ENCODE measurements around the gene BFSP1. TPM values are rescaled to one million over a fixed set of nuclear protein-coding genes. Genes with fewer than 3 reads are reported as not detected.

BFSP1 gene
- total and polyA plus RNA-seq, 2 experiments from 2014 or later, result 2.7 to 4.9 TPM

DNA sequence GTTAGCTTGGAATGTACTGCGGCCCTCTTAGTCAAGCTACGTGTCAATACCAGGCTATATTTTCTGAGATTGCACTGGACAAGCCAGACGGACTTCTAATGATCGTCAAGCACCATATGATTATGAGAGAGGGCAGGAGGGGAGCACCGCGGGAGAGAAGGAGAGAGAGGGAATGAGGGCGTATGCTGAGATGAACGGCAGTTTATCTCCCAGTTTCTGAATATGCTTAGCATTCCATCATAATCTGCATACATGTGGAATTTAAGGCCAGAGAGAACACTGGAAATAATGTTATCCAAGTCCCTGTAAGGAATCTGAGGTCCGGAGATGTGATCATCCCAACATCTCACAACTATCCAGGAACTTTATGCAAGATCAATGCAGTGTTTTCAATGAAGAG lies 60.2 kb downstream of the BFSP1 start:
- Histone ChIP-seq H3K4me1 (ENCODE audit: insufficient read depth) (no peaks in the 10 kb centered on the region), H4K20me1 (replicated peaks; ENCODE audit: insufficient read depth) (no peaks in the 10 kb centered on the region), H3F3A (replicated peaks; ENCODE audit: low read depth) (no peaks in the 10 kb centered on the region), H3K4me2 (no peak overlapping the region), H3K79me2 (replicated peaks; ENCODE audit: insufficient read depth) (no peaks in the 10 kb centered on the region), H3K9me2 (ENCODE audit: insufficient read depth) (peaks cover 2% of the 10 kb centered on the region; the same call in 1 of the 2 replicates), H2AFZ (no peak overlapping the region), H3K27me3 (ENCODE audit: insufficient read depth) (no peaks in the 10 kb centered on the region), H3K27ac (ENCODE audit: low read depth) (no peak overlapping the region), H3K36me3 (ENCODE audit: insufficient read depth) (no peaks in the 10 kb centered on the region), H3K4me3 (no peak overlapping the region)
- TF ChIP-seq, protein P1, sequence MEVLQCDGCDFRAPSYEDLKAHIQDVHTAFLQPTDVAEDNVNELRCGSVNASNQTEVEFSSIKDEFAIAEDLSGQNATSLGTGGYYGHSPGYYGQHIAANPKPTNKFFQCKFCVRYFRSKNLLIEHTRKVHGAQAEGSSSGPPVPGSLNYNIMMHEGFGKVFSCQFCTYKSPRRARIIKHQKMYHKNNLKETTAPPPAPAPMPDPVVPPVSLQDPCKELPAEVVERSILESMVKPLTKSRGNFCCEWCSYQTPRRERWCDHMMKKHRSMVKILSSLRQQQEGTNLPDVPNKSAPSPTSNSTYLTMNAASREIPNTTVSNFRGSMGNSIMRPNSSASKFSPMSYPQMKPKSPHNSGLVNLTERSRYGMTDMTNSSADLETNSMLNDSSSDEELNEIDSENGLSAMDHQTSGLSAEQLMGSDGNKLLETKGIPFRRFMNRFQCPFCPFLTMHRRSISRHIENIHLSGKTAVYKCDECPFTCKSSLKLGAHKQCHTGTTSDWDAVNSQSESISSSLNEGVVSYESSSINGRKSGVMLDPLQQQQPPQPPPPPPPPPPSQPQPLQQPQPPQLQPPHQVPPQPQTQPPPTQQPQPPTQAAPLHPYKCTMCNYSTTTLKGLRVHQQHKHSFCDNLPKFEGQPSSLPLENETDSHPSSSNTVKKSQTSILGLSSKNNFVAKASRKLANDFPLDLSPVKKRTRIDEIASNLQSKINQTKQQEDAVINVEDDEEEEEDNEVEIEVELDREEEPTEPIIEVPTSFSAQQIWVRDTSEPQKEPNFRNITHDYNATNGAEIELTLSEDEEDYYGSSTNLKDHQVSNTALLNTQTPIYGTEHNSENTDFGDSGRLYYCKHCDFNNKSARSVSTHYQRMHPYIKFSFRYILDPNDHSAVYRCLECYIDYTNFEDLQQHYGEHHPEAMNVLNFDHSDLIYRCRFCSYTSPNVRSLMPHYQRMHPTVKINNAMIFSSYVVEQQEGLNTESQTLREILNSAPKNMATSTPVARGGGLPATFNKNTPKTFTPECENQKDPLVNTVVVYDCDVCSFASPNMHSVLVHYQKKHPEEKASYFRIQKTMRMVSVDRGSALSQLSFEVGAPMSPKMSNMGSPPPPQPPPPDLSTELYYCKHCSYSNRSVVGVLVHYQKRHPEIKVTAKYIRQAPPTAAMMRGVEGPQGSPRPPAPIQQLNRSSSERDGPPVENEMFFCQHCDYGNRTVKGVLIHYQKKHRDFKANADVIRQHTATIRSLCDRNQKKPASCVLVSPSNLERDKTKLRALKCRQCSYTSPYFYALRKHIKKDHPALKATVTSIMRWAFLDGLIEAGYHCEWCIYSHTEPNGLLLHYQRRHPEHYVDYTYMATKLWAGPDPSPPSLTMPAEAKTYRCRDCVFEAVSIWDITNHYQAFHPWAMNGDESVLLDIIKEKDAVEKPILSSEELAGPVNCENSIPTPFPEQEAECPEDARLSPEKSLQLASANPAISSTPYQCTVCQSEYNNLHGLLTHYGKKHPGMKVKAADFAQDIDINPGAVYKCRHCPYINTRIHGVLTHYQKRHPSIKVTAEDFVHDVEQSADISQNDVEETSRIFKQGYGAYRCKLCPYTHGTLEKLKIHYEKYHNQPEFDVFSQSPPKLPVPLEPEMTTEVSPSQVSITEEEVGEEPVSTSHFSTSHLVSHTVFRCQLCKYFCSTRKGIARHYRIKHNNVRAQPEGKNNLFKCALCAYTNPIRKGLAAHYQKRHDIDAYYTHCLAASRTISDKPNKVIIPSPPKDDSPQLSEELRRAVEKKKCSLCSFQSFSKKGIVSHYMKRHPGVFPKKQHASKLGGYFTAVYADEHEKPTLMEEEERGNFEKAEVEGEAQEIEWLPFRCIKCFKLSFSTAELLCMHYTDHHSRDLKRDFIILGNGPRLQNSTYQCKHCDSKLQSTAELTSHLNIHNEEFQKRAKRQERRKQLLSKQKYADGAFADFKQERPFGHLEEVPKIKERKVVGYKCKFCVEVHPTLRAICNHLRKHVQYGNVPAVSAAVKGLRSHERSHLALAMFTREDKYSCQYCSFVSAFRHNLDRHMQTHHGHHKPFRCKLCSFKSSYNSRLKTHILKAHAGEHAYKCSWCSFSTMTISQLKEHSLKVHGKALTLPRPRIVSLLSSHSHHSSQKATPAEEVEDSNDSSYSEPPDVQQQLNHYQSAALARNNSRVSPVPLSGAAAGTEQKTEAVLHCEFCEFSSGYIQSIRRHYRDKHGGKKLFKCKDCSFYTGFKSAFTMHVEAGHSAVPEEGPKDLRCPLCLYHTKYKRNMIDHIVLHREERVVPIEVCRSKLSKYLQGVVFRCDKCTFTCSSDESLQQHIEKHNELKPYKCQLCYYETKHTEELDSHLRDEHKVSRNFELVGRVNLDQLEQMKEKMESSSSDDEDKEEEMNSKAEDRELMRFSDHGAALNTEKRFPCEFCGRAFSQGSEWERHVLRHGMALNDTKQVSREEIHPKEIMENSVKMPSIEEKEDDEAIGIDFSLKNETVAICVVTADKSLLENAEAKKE (CRISPR knock-in tag; IDR thresholded peaks at IDR 0.05), result no peak
- TF ChIP-seq, protein P2, sequence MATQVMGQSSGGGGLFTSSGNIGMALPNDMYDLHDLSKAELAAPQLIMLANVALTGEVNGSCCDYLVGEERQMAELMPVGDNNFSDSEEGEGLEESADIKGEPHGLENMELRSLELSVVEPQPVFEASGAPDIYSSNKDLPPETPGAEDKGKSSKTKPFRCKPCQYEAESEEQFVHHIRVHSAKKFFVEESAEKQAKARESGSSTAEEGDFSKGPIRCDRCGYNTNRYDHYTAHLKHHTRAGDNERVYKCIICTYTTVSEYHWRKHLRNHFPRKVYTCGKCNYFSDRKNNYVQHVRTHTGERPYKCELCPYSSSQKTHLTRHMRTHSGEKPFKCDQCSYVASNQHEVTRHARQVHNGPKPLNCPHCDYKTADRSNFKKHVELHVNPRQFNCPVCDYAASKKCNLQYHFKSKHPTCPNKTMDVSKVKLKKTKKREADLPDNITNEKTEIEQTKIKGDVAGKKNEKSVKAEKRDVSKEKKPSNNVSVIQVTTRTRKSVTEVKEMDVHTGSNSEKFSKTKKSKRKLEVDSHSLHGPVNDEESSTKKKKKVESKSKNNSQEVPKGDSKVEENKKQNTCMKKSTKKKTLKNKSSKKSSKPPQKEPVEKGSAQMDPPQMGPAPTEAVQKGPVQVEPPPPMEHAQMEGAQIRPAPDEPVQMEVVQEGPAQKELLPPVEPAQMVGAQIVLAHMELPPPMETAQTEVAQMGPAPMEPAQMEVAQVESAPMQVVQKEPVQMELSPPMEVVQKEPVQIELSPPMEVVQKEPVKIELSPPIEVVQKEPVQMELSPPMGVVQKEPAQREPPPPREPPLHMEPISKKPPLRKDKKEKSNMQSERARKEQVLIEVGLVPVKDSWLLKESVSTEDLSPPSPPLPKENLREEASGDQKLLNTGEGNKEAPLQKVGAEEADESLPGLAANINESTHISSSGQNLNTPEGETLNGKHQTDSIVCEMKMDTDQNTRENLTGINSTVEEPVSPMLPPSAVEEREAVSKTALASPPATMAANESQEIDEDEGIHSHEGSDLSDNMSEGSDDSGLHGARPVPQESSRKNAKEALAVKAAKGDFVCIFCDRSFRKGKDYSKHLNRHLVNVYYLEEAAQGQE (IDR thresholded peaks at IDR 0.05; ENCODE audit: unreplicated experiment), result no peak
- no peak for TF ChIP-seq NANOG (IDR thresholded peaks at IDR 0.05; ENCODE audit: borderline replicate concordance)
- TF ChIP-seq CTCF (conservative IDR thresholded peaks at IDR 0.05; ENCODE audit: low read depth in 2 of 2), result no peak
- TF ChIP-seq EZH2phosphoT487 (IDR thresholded peaks at IDR 0.05; ENCODE audit: unreplicated experiment), result no peak
- no peak for TF ChIP-seq STAT1 (IDR thresholded peaks at IDR 0.05; ENCODE audit: unreplicated experiment)
- no peak for TF ChIP-seq JUNB (IDR thresholded peaks at IDR 0.05; ENCODE audit: unreplicated experiment)
- Mint-ChIP-seq H3K9me3 (no peaks in the 10 kb centered on the region), H3K4me1 (peaks cover 3% of the 10 kb centered on the region; the same call in 2 of the 3 replicates), H3K27me3 (ENCODE audit: insufficient read depth, low read depth, poor library complexity) (peaks cover 4% of the 10 kb centered on the region), H3K4me3 (no peak overlapping the region), H3K36me3 (ENCODE audit: low read depth) (no peaks in the 10 kb centered on the region), H3K27ac (no peak overlapping the region)
- ATAC-seq, result no peak
- DNase-seq (ENCODE audit: low spot score), result no peak
